Body of pancreas (tissue), 4 donors: ENCODE results near the gene FOXP3. TPM values are rescaled to one million over a fixed set of nuclear protein-coding genes. Genes with fewer than 3 reads are reported as not detected.

Source experiments
- ATAC-seq: fragments of 150-250 bp; one replicate; pipeline ENCODE4 v1.9.1; 2016
- DNase-seq, 4 donors: peaks; one replicate each; pipeline ENCODE4 v3.0.0-alpha.2; 2019
- H3K27ac ChIP-seq, 4 donors: fragments of 200-600 bp; sonication (generic); 1 replicate in 3 of 4; 2 replicates in 1 of 4; pipeline versions ENCODE4 v1.5.1 to v1.6.1; 2016 to 2019; ENCODE audit warnings: mild to moderate bottlenecking in 1 of 4, mixed read lengths in 1 of 4, moderate library complexity in 1 of 4
- H3K27me3 ChIP-seq, 2 donors: fragments of 200-600 bp; sonication (generic); one replicate each; pipeline ENCODE4 v1.6.0; 2016; ENCODE audit warnings: mild to moderate bottlenecking in 1 of 2
- H3K36me3 ChIP-seq, 2 donors: fragments of 200-600 bp; sonication (generic); replicated peaks in 1 of 2; 2 replicates each; pipeline ENCODE4 v1.5.1; 2016; ENCODE audit warnings: low read depth in 2 of 2; ENCODE audit not compliant: insufficient read depth in 1 of 2
- H3K4me1 ChIP-seq: fragments of 200-600 bp; sonication (generic); one replicate; pipeline ENCODE4 v1.6.0; 2016
- H3K4me3 ChIP-seq, 2 donors: fragments of 200-600 bp; sonication (generic); 1 replicate in 1 of 2; 2 replicates in 1 of 2; pipeline ENCODE4 v1.5.1; 2016 to 2019
- H3K9me3 ChIP-seq, 3 donors: fragments of 200-600 bp; sonication (generic); 1 replicate in 2 of 3; 2 replicates in 1 of 3; pipeline ENCODE4 v1.5.1; 2016
- POLR2A ChIP-seq, 3 donors: fragments of 450-650 bp; IDR thresholded peaks; one replicate each; pipeline ENCODE4 v1.6.1; 2016; ENCODE audit warnings: antibody characterized with exemption in 3 of 3, mild to moderate bottlenecking in 2 of 3
- WGBS, 2 donors: methylation state at CpG; one replicate each; pipeline ENCODE4 v1.1.5; 2017; 5-methylcytosine and 5-hydroxymethylcytosine counted together
- intact Hi-C: fragments of 100-400 bp; cut with DNase I; formaldehyde crosslinking; loops from one replicate; pipeline ENCODE4 v1.15.1; 2023
- total RNA-seq, 2 donors: library from RNA; depleted of rRNA; stranded (reverse); fragments of >200 nt; gene quantifications; one replicate each; pipeline ENCODE4 v1.1.0, GENCODE V29; 2016
- TF ChIP-seq, protein P1 (sequence below), 7 experiments: fragments of 450-650 bp in 4 of 7; fragments of 200-600 bp in 3 of 7; sonication (generic) in 3 of 7; IDR thresholded peaks; one replicate each; pipeline ENCODE4 v1.5.1; 2016 to 2019; ENCODE audit warnings: antibody characterized with exemption in 7 of 7

The FOXP3 gene
- total RNA-seq, 2 donors from 2014 or later: not detected

DNA sequence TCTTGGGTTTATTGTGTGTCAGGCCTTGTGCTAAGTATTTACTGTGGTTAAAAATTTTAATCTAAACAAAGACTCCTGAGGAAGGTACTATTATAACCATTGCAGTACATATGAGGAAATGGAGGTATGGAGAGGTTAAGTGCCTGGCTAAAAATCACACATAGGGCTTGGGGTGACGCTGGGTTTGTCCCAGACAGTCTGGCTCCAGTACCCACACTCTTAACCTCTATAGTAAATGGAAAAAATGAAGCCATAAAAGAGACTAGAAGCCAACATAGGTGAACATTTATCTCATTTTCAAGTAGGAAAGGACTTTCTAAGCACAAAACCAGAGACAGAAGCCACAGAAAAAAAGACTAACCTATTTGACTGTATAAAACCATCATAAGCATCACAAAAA is 1.9 kb downstream of the FOXP3 start:
- no peaks in the 10 kb centered on the region for H3K36me3 ChIP-seq
- no peaks in the 10 kb centered on the region for H3K4me1 ChIP-seq
- TF ChIP-seq, protein P1, sequence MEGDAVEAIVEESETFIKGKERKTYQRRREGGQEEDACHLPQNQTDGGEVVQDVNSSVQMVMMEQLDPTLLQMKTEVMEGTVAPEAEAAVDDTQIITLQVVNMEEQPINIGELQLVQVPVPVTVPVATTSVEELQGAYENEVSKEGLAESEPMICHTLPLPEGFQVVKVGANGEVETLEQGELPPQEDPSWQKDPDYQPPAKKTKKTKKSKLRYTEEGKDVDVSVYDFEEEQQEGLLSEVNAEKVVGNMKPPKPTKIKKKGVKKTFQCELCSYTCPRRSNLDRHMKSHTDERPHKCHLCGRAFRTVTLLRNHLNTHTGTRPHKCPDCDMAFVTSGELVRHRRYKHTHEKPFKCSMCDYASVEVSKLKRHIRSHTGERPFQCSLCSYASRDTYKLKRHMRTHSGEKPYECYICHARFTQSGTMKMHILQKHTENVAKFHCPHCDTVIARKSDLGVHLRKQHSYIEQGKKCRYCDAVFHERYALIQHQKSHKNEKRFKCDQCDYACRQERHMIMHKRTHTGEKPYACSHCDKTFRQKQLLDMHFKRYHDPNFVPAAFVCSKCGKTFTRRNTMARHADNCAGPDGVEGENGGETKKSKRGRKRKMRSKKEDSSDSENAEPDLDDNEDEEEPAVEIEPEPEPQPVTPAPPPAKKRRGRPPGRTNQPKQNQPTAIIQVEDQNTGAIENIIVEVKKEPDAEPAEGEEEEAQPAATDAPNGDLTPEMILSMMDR (IDR thresholded peaks at IDR 0.05): no peak
- no peak for TF ChIP-seq POLR2A (IDR thresholded peaks at IDR 0.05)
- intact Hi-C loops: no loop called here
- no peak for DNase-seq
- H3K27ac ChIP-seq: no peak overlapping the region
- no peaks in the 10 kb centered on the region for H3K27me3 ChIP-seq
- ATAC-seq: no peak
- no peak overlapping the region for H3K4me3 ChIP-seq
- H3K9me3 ChIP-seq: no peaks in the 10 kb centered on the region
- 73 to 89% methylated on average over 1 of the region's 1 CpG for WGBS, 2 donors

GRCh38 chrX:49260221-49260985 is 4.1 kb downstream of the FOXP3 start:
- H3K4me3 ChIP-seq: no peak overlapping the region
- 97 to 100% methylated on average over 2 to 11 of the region's 17 CpGs for WGBS, 2 donors
- no peaks in the 10 kb centered on the region for H3K4me1 ChIP-seq
- H3K36me3 ChIP-seq: no peaks in the 10 kb centered on the region
- ATAC-seq (no peak), DNase-seq (no peak)
- H3K27ac ChIP-seq: no peak overlapping the region
- TF ChIP-seq POLR2A (IDR thresholded peaks at IDR 0.05): no peak
- TF ChIP-seq, protein P1 (IDR thresholded peaks at IDR 0.05): no peak
- H3K27me3 ChIP-seq: no peaks in the 10 kb centered on the region
- intact Hi-C loops: no loop called here
- no peaks in the 10 kb centered on the region for H3K9me3 ChIP-seq

GRCh38 chrX:49258749-49259124 is 5.8 kb downstream of the FOXP3 start:
- H3K9me3 ChIP-seq: no peaks in the 10 kb centered on the region
- no peak overlapping the region for H3K27ac ChIP-seq
- TF ChIP-seq POLR2A (IDR thresholded peaks at IDR 0.05): no peak
- TF ChIP-seq, protein P1 (IDR thresholded peaks at IDR 0.05): no peak
- 64 to 100% methylated on average over 1 to 5 of the region's 5 CpGs for WGBS, 2 donors
- no peak for ATAC-seq
- intact Hi-C loops: no loop called here
- DNase-seq: no peak
- H3K27me3 ChIP-seq: no peaks in the 10 kb centered on the region
- no peak overlapping the region for H3K4me3 ChIP-seq
- no peaks in the 10 kb centered on the region for H3K4me1 ChIP-seq
- no peaks in the 10 kb centered on the region for H3K36me3 ChIP-seq

DNA sequence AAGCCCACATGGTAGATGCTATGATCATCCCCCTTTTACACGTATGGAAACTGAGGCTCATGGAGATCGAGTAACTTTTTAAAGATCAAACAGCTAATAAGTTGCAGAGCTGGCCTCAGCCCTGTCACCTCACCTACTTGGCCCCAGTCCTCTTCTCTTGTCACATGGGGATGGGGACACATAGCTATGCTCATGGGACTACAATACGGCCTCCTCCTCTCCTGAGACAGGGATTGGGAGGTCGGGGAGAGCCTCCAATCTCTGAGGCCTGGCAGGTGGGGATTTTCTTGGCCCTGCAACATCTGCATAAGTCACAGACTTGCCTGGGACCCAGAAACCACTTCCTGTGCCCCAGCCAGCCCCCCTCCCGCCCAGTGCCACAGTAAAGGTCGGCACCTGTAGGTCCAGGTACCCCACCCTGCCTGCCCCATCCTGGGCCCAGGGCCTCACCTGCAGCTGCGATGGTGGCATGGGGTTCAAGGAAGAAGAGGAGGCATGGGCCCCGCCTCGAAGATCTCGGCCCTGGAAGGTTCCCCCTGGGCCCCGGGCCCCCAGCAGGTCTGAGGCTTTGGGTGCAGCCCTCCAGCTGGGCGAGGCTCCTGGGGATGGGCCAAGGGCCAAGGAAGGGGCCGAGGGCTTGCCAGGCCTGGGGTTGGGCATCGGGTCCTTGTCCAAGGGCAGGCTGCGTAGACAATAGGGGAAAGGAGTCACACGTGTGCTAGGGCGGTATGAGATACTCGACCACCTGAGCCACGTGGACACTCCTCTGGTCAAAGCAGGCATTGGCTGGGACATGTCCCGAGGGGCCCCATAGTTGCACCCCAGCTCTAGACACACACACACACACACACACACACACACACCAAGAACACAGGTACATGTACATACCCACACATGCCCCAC is 6.4 kb downstream of the FOXP3 start:
- TF ChIP-seq, protein P1 (IDR thresholded peaks at IDR 0.05): no peak
- no peak for TF ChIP-seq POLR2A (IDR thresholded peaks at IDR 0.05)
- Histone ChIP-seq H3K4me1 (no peaks in the 10 kb centered on the region), H3K9me3 (no peaks in the 10 kb centered on the region), H3K36me3 (no peaks in the 10 kb centered on the region), H3K27ac (no peak overlapping the region), H3K27me3 (no peaks in the 10 kb centered on the region), H3K4me3 (no peak overlapping the region)
- no peak for DNase-seq
- no peak for ATAC-seq
- WGBS, 2 donors: 60% methylated on average over 7 of the region's 20 CpGs; no CpG with 5 or more reads in 1 of the 2 donors
- intact Hi-C loops: no loop called here
